ENCODE measurements around the gene AFF2.

AFF2 gene

DNA sequence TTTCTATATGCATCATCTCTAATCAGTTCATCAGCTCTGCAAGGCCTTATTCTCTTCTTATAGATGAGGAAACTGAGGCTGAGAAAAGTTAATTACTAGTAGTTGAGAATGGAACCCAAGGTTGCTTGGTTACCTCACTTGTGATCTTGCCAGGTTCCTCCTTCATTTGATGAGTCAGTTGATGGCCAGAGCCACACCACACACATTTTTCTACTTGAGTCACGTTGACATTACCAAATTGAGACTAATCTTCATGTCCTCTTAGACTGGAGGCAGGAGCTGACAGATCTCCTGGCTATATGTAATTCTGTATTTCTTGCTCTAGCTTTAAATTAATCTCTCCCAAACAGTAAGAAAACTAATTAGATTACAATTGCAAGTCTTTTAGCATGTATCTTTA lies 428.4 kb downstream of the AFF2 start:
- DNase-seq (ENCODE audit: low read depth) = no peak

DNA sequence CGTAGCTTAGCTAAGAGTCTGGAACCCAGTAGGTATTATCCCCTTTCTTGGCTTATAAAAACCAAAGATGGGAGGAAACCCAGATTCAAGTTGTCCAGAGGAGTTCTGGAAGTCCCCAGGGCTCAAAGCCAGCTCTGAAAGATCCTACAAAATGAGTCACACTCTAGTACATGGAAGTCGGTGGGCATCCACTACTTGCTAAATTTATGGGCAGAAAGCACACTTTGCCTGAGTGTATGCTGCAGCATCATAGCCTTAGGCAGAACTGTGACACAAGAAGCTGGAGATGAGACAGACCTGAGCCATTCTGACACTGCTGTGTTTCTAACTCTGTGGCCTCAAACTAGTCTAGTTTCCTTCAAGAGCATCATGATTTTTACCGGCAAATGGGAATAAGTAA lies 429.3 kb downstream of the AFF2 start:
- no peak for DNase-seq (ENCODE audit: low read depth)

DNA sequence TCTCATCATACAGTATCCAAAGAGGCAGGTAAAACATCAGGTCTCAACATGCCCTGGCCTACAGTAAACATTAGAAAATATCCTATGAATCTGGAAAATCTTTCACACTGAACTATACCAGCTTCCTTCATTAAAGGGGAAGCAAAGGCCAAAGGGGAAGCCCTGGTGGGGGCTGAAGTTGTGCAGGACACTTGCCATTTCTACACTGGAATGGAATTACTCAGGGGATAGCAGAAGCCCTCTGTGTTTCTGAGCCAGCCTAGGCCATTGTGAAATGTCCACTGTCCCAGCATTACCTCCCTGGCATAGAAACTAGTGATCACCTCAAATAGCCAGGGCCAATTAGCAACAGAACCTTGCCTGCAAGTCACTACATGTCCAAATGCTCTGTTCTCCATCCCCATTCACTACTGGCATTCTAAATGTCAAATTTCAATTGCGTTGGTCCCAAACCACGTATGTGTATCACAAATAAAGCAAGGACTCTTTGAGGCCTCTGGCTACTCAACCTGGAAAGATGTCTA lies 429.9 kb downstream of the AFF2 start:
- DNase-seq (ENCODE audit: low read depth) = no peak

DNA sequence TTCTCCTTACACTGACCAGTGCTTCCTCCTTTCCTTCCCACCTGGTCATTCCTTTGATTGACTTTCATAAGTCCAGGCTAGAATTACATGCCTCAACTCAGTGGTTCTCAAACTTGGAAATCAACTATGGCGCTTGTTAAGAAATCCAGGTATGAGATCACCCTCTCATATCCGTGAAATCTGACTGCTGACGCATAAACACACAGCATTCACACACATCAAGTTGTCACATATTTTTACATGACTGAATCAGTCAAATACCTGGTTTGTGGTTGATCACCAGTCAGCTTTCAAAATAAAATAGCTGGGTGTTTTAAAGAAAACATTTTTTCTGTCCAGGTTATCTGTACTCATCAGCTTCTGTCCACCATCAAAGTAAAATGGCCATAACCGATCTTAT lies 433.5 kb downstream of the AFF2 start:
- no peak for DNase-seq (ENCODE audit: low read depth)

DNA sequence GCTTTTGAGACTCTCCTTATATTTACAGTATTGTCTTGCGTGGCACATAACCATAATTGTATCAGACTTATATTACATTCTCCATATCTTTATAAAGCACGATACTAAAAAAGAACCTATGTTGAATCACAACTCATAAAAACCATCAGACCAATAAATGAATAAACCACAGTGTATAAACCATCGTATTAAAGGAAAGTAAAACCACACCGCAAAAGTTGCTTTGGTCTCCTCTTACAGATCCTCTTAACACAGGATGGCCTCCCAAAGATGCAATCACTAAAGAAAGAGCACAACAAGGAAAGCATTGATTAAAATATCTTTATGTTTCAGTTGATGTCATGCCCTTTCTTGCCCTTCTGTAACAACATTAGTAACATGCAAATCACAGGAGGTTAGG lies 437.9 kb downstream of the AFF2 start:
- no peak for DNase-seq (ENCODE audit: low read depth)

DNA sequence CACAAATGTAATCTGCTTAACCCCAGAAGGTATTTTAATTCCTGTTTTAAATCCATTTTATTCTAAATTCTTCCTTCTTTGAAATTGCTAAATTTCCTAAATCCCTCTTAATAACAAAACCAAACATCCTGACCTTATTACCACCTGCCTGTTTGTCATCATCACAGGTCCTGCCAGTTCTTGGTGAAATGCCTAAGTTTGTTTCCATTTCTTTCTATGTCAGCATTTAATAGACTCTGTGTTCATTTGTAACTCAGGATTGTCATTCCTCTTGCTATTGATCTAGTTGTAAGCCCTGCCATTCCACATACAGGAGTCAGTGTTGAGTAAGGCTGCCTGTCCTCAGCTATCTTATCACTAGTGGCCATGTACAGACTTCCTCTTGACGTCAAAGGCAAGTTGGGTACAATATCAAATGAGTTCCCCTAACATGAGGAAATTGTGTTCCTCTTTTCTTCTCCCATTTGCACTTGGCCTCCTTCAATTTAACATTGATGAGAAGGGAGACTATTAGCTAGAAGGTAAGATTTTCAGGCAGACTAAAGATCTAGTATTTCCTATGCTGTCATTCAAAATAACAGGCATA lies 440.1 kb downstream of the AFF2 start:
- DNase-seq (ENCODE audit: low read depth) = no peak

DNA sequence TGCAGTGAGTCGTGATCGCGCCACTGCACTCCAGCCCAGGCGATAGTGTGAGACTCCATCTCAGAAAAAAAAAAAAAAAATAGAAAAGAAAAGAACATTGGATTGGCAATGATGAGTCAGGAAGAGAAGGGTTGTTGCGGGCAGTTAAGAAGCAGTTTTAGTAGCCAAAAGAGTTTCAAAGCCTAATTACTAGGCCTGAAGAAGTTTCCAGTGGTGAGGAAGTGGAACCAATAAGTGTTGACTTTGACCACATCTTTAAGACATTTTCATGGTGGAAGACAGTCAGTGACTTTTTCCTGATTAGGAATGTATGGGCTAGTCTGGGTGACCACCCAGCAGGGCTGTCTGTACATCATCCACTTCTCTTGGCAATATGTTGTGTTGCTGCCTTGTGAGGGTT lies 442.3 kb downstream of the AFF2 start:
- DNase-seq (ENCODE audit: low read depth) = no peak

DNA sequence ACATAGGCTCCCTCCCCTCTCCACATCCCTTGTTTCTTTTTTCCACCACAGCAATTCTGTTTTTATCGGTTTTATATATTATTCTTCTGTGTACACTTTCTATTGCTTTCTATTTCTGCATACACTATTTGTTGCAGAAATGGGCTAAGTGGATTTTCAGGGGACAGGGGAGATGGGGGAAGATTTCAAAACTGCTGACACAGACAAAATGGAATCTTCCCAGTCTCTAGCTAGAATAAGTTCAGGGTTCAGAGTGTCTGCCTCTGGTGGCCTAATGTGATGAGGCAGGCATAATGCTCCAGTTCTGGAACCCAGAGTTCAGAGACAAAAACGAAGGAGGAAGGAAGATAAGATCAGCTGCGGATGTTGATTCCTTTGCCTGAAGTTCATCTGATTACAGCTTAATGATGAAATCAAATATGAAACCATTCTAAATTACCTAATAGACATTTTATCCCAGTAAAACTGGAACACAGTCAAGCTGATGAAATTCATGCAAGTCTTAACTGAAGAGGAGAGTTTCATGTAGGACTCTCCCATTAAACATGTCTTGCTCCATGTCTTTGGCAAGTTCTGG lies 447.1 kb downstream of the AFF2 start:
- no peak for DNase-seq (ENCODE audit: low read depth)

DNA sequence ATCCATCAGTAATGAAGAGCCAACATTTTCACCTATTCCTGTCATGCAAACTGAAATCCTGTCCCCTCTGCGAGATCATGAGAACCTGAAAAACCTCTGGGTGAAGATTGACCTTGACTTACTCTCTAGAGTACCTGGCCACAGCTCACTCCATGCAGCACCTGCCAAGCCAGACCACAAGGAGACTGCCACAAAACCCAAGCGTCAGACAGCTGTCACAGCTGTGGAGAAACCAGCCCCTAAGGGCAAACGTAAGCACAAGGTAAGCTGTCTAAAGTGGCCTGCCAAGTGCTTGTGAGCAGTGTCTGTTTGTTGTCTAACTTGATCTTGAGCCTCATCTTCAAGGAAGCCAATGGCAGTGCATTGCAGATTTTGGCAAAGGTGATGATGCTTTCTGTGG lies 455.9 kb downstream of the AFF2 start:
- DNase-seq (ENCODE audit: low read depth) = no peak

DNA sequence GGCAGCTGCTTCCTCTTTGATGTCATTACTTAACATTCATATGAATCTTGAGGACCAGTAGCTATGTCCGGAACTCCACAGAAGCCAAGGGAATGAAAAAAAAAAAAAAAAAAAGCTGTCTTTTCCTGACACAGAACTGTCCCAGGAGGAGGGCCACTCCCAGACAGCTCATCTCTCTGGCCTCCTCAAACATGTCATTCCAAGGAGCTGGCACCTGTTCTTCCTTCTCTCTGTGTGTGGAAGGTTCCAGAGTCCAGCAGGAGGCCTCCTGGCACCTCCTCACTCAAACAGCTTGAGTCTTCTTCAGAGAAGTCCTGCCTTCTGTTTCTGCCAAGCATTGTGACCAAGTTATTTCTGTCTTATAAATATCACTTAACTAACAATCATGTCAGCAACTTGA lies 458.5 kb downstream of the AFF2 start:
- no peak for DNase-seq (ENCODE audit: low read depth)

DNA sequence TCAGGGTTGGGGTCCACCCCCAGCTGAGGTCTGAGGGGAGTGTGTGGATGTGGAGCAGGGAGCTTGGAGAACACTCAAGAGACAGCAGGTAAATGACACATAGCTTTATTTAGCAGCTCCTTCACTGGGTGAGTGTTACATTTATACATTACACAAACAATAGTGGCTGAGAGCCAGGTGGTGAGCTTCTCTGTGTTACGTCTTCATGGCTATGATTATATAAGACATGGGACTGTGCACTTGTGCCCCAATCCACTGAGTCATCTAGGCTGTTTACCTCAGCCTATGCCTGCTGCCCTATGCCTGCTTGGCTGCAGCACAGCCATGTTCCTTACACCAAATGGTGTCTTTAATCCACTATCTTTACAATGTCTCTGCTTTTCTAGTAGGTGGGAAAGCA lies 459.6 kb downstream of the AFF2 start:
- DNase-seq (ENCODE audit: low read depth) = no peak

DNA sequence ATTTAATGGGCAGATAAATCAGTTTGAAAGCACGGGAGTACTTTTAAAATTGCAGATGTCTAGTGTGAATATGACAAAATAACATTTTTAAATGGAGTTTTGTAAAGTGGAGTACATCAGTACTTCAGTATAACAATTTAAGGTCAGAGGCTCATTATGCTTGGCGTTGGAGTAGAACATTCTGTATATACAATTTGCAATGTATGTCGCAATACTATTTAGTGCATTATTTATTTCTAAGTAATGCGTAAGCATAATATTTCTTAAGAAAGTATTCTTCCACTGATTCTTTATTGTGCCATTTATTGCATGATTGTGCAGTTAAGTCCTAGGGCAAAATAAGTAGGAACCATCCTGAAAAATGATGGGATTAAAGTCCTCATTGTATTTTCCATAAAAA lies 461.6 kb downstream of the AFF2 start:
- no peak for DNase-seq (ENCODE audit: low read depth)

DNA sequence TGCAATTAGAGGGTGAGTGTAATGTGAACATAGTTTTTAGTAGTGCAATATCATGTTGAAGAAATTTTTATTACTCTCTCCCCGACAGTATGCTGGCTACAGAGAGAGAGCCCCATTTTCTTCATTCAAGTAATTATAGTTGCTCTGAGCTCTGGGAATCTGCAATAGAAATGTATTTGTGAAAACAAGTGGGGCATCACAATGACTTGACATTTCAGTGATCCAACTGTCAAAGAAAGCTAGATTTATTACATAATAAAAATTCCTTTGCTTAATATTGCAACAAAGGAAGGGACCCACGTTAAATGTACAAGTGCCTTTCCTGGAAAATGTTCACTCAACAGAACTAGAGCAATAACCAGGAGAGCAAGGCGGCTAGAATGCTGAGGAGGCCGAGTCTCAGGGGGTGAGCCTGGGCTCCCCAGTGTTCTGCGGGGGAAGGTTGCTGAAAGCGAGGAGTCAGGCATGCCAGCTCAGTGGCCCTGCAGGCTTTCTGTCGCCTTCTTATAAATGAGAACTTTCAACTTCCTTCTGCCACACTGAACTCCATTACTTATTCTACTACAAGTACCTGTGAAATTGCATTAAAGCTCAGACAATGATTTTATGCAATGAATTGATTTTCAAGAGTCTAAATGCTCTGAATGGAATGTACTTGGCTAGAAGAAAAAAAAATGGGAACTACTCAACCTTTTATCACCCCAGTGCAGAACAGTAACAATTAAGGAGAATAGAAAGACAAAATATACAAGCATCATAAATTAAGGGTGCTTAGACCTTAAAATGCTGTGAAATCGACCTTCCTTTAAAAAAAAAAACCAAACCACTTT lies 476.4 kb downstream of the AFF2 start:
- no peak for DNase-seq (ENCODE audit: low read depth)

DNA sequence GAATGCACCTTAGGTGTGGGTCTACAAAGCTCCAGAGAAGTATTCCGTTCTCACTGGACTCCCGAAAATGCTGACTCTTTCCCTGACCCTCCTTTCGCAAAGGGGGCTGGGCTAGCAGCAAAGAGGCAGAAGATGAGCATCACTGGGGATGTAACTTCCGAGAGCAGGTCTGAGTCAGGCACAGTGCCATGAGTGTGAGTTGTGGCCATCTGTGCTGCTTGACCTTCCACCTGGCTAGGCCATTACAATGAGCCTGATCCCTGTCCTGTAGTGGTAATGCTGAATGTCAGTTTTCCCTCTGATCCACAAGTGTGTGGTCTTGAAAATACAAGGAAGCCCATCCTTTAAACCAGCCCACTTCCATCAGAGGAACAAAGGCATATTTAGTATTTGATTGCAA lies 479.4 kb downstream of the AFF2 start:
- DNase-seq (ENCODE audit: low read depth) = no peak

DNA sequence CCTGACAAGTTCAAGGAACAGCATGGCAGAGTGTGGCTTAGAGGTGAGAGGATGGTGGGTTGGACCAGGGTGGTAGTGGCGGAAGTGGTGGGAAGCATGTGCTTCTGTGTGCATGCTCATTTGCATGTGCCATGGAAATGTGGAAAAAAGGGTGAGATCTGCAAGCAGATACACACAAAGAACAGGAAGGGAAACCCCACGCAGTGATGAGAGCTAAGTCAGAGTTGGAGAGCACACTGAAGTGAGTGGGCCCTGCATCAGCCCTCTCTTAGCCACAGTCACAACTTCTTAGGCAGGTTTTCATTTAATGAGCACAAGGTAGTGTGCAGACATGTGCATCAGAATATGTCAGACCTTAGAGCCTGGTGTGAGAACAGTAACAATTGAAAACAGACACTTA lies 483.8 kb downstream of the AFF2 start:
- DNase-seq (ENCODE audit: low read depth) = no peak

DNA sequence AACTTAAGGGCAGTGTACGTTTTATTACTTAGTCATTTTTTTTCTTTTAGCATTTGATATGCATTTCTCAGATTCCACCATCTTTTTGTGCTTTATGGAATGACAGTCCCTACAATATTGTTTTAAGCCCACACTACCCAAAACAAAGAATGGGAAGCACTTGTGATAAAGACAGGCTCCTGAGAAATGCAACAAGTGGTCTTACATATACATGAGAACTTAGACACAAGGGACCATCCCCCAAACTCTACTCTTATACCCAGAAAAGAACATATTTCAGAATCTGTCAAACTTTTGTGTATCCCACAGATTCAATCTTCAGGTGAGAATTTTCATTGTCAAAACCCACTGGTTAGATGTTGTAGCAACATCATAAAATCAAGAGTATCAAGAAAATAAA lies 491.1 kb downstream of the AFF2 start:
- DNase-seq (ENCODE audit: low read depth) = no peak

DNA sequence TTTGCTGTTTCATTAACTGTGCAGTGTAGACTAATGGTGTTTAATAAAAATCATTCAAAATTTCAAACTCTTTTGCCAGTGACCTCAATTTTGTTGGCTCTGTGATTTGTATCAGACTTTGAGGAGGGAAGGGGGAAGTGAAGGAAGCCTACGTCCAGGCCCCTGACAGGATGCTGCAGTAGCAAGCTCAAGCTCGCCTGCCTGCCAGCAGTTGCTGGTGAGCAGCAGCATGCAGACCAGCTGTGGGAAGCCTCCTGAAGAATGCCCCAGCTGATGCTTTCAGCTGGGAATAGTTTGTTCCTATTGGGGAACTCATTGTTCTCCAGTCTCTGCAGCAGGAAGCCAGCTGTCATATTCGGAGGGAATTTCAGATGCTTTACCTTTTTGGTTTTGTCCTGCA lies 495.2 kb downstream of the AFF2 start:
- no peak for DNase-seq (ENCODE audit: low read depth)

DNA sequence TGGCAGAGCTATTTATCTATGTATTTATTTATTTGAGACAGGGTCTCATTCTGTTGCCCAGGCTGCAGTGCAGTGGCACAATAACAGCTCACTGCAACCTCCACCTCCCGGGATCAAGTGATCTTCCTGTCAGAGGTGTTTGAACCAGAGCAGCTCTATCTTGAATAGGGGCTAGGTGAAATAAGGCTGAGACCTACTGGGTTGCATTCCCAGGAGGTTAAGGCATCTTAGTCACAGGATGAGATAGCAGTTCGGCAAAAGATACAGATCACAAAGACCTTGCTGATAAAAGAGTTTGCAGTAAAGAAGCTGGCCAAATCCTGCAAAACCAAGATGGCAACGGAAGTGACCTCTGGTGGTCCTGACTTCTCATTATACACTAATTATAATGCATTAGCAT lies 501.9 kb downstream of the AFF2 start:
- DNase-seq (ENCODE audit: low read depth) = no peak

DNA sequence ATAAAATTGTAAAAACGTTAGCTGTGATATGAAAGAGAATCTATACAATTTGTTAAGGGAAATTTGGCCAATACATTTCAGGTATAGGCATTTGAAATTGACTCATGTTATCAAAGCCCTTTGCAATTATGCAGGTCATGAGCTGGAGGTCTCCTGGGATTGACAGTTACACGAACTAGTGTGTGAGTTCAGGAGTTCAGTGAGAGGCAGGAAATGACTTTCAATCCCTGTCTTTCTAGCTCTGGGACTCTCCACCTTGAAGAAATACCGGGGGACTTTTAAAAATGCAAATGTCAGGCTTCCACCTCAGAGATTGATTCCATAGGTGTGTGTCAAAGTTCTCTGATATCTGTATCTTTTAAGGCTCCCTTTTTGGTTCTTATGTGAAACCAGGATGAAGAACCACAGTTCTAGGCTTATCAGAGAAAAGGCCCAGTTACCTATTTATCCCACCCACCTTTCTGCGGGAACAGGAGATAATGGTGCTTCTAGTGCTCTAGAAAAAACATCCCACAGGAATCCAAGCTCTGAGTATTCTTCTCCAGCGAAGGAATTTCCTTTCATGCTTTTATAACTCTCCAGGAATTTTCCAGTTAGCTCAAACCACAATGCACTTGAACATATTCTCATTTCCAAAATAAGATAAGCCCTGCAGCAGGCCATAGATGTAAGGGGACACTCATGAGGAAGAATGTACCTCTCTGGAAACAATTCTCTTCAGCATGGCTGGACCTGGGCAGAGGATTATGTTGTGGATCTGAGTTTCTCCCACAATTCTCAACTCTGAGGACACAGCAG lies 503.6 kb downstream of the AFF2 start:
- DNase-seq (ENCODE audit: low read depth) = no peak

DNA sequence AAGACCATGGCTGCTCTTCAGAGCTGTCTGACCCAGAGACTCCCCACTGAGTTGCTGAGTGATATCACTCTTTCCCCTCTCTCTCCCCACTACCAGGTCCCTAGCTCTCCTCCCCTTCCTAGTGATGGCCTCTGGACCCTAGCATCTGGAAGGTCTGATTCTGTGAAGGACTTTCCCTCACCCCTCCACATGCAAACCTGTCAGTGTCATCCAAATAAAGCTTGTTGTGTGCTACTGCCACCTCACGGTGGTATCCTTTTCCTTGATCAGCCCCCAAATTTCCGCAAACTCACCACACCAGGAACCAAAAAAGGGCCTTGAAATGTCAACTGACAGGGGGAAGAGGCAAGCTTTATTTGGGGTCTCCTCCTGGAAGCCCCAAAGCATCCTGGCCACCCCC lies 504.5 kb downstream of the AFF2 start:
- DNase-seq (ENCODE audit: low read depth) = no peak

DNA sequence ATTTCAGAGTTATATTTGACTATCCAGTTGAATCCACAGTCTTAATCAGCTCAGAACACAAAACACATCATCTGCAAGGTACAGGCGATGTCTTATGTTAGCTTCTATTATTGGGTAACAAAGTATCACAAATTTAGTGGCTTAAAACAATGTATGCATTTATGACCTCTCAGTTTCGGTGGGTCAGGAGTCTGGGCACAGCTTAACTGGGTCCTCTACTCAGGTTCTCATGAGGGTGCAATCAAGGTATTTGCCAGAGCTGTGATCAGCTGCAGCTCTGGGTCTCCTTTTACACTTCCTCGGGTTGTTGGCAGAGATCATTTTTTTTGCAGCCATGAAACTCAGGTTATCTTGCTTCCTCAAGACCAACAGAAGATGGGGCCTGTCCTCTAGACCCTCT lies 505.8 kb downstream of the AFF2 start:
- no peak for DNase-seq (ENCODE audit: low read depth)

DNA sequence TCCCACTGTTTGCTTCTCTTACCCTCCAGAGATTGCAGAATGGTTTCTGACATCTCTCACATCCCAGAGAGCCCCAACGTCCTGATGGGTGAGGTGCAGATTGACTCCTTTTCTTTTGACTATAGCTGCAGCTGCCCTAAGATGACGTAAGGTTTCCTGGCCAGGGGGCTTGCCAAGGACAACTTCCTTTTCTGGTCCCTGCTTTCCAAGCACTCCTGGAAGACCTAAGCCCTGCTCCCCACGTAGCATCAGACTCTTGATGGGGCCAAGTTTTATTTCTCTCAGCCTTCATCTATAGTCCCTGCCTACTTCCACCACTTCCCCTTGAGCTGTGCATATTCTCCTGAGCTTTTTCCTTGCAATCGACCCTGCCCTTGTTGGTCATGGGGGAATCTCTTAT lies 507.0 kb downstream of the AFF2 start:
- DNase-seq (ENCODE audit: low read depth) = no peak
